ENCODE data around the gene GLIS2.
"Not testable (repeated sequence)": the region's sequence is repeated elsewhere in the genome, so short reads cannot be mapped to it uniquely, and the experiment has no call there.

The GLIS2 gene

GRCh38 chr16:4321286-4322120, 5.6 kb downstream of the GLIS2 start:
- no peak for DNase-seq

- DNase-seq = no peak
These were observed 6.5 kb downstream of the GLIS2 start for GRCh38 chr16:4322121-4323052.

GRCh38 chr16:4323071-4323844, 7.4 kb downstream of the GLIS2 start:
- no peak for DNase-seq

- DNase-seq = no peak
These were observed 8.1 kb downstream of the GLIS2 start for GRCh38 chr16:4323845-4324488.

- no peak for DNase-seq
These were observed 8.8 kb downstream of the GLIS2 start for GRCh38 chr16:4324492-4325252.

GRCh38 chr16:4325253-4325758, 9.4 kb downstream of the GLIS2 start:
- DNase-seq = no peak

- no peak for DNase-seq
These were observed 11.6 kb downstream of the GLIS2 start for GRCh38 chr16:4327386-4328045.

GRCh38 chr16:4328046-4328781, 12.3 kb downstream of the GLIS2 start:
- no peak for DNase-seq

- no peak for DNase-seq
These were observed 13.2 kb downstream of the GLIS2 start for GRCh38 chr16:4328782-4329775.

- DNase-seq = peak; percentile 52 to 63 (median 56)
These were observed 14.5 kb downstream of the GLIS2 start for GRCh38 chr16:4330277-4330874.

GRCh38 chr16:4332083-4332482, 16.2 kb downstream of the GLIS2 start:
- DNase-seq = no peak

- DNase-seq = no peak
These were observed 16.9 kb downstream of the GLIS2 start for GRCh38 chr16:4332623-4333307.

- no peak for DNase-seq
These were observed 17.4 kb downstream of the GLIS2 start for GRCh38 chr16:4333308-4333638.

GRCh38 chr16:4333714-4334113, 17.8 kb downstream of the GLIS2 start:
- DNase-seq = not testable (repeated sequence)

GRCh38 chr16:4334724-4335495, 19.0 kb downstream of the GLIS2 start:
- no peak for DNase-seq

- DNase-seq = no peak
These were observed 21.1 kb downstream of the GLIS2 start for GRCh38 chr16:4336701-4337539.
